GM23338 (cell line): ENCODE data around the gene VRK1. TPM values are rescaled to one million over a fixed set of nuclear protein-coding genes. Genes with fewer than 3 reads are reported as not detected.

ENCODE experiments used
- ATAC-seq: fragments of 200-7000 bp; cut with Tn5 transposase; 3 replicates; pipeline ENCODE4 v1.9.1; 2020
- DNase-seq: peaks from one replicate; pipeline ENCODE4 v3.0.0-alpha.2; 2015; ENCODE audit warnings: low spot score
- H2AFZ ChIP-seq: fragments of 200-600 bp; sonication (generic); 2 replicates; pipeline ENCODE4 v1.8.0; 2016; ENCODE audit warnings: antibody characterized with exemption, mild to moderate bottlenecking, moderate library complexity
- H3F3A ChIP-seq: fragments of 200-600 bp; sonication (generic); replicated peaks from 2 replicates; pipeline ENCODE4 v1.8.0; 2017; ENCODE audit warnings: antibody characterized with exemption, mixed run types, low read depth
- H3K27ac ChIP-seq: fragments of 200-600 bp; sonication (generic); 2 replicates; pipeline ENCODE4 v1.6.1; 2016; ENCODE audit warnings: low read depth
- H3K27me3 ChIP-seq: fragments of 200-600 bp; sonication (generic); 2 replicates; pipeline ENCODE4 v1.8.0; 2016; ENCODE audit warnings: mild to moderate bottlenecking, mixed run types, moderate library complexity; ENCODE audit not compliant: insufficient read depth
- H3K36me3 ChIP-seq: fragments of 200-600 bp; sonication (generic); 2 replicates; pipeline ENCODE4 v1.8.0; 2016; ENCODE audit warnings: mild to moderate bottlenecking; ENCODE audit not compliant: insufficient read depth
- H3K4me1 ChIP-seq: fragments of 200-600 bp; sonication (generic); 2 replicates; pipeline ENCODE4 v1.8.0; 2016; ENCODE audit warnings: mild to moderate bottlenecking, moderate library complexity; ENCODE audit not compliant: insufficient read depth
- H3K4me2 ChIP-seq: fragments of 200-600 bp; sonication (generic); 2 replicates; pipeline ENCODE4 v1.7.1; 2017; ENCODE audit warnings: mixed run types
- H3K4me3 ChIP-seq: fragments of 200-600 bp; sonication (generic); 2 replicates; pipeline ENCODE4 v1.6.1; 2016; ENCODE audit warnings: mixed run types
- H3K79me2 ChIP-seq: fragments of 200-600 bp; sonication (generic); replicated peaks from 2 replicates; pipeline ENCODE4 v1.8.0; 2017; ENCODE audit warnings: mild to moderate bottlenecking; ENCODE audit not compliant: insufficient read depth
- H3K9me2 ChIP-seq: fragments of 200-600 bp; sonication (generic); 2 replicates; pipeline ENCODE4 v1.8.0; 2017; ENCODE audit not compliant: insufficient read depth
- H4K20me1 ChIP-seq: fragments of 200-600 bp; sonication (generic); replicated peaks from 2 replicates; pipeline ENCODE4 v1.8.0; 2017; ENCODE audit warnings: mild to moderate bottlenecking; ENCODE audit not compliant: insufficient read depth
- H3K27ac Mint-ChIP-seq: 2 replicates; pipeline ENCODE4 v1.8.0; 2020; ENCODE audit warnings: inconsistent platforms, mild to moderate bottlenecking, moderate library complexity, mixed read lengths
- H3K27me3 Mint-ChIP-seq: 3 replicates; pipeline ENCODE4 v1.8.0; 2022; ENCODE audit warnings: low read depth, mild to moderate bottlenecking, moderate library complexity, mixed read lengths, inconsistent platforms; ENCODE audit not compliant: insufficient read depth, poor library complexity
- H3K36me3 Mint-ChIP-seq: 3 replicates; pipeline ENCODE4 v1.8.0; 2021; ENCODE audit warnings: low read depth, mild to moderate bottlenecking, inconsistent platforms, moderate library complexity, mixed read lengths
- H3K4me1 Mint-ChIP-seq: 3 replicates; pipeline ENCODE4 v1.8.0; 2020; ENCODE audit warnings: mild to moderate bottlenecking, inconsistent platforms, mixed read lengths
- H3K4me3 Mint-ChIP-seq: 3 replicates; pipeline ENCODE4 v1.8.0; 2021; ENCODE audit warnings: moderate library complexity, mild to moderate bottlenecking, inconsistent platforms, mixed read lengths
- H3K9me3 Mint-ChIP-seq: 3 replicates; pipeline ENCODE4 v1.8.0; 2020; ENCODE audit warnings: moderate library complexity, mild to moderate bottlenecking, inconsistent platforms, mixed read lengths
- ETS1 ChIP-seq: IDR thresholded peaks from 2 replicates; pipeline ENCODE4 v1.6.1; 2016; ENCODE audit warnings: antibody characterized with exemption
- EZH2 ChIP-seq: fragments of 200-600 bp; sonication (generic); IDR thresholded peaks from one replicate; pipeline ENCODE4 v1.8.0; 2017; ENCODE audit warnings: antibody characterized with exemption, mild to moderate bottlenecking, low read depth; ENCODE audit not compliant: unreplicated experiment
- JUNB ChIP-seq: IDR thresholded peaks from one replicate; pipeline ENCODE4 v1.6.1; 2016; ENCODE audit warnings: antibody characterized with exemption; ENCODE audit not compliant: unreplicated experiment
- POLR2AphosphoS5 ChIP-seq: IDR thresholded peaks from 2 replicates; pipeline ENCODE4 v1.6.1; 2016; ENCODE audit warnings: antibody characterized with exemption, low read depth
- STAT1 ChIP-seq: IDR thresholded peaks from one replicate; pipeline ENCODE4 v1.6.1; 2016; ENCODE audit warnings: antibody characterized with exemption; ENCODE audit not compliant: unreplicated experiment
- ZNF114 ChIP-seq: fragments of 250-450 bp; sonication (Bioruptor Pico); IDR thresholded peaks from 2 replicates; pipeline ENCODE4 v1.5.0; 2020; ENCODE audit warnings: mild to moderate bottlenecking, moderate library complexity
- ZNF331 ChIP-seq: fragments of 250-450 bp; sonication (Bioruptor Pico); IDR thresholded peaks from 2 replicates; pipeline ENCODE4 v1.5.0; 2020; ENCODE audit warnings: low read depth, mild to moderate bottlenecking, moderate library complexity
- ZNF462 ChIP-seq: fragments of 250-450 bp; sonication (Bioruptor Pico); IDR thresholded peaks from 2 replicates; pipeline ENCODE4 v1.5.0; 2020; ENCODE audit warnings: mild to moderate bottlenecking, moderate library complexity
- polyA plus RNA-seq: library from polyadenylated mRNA; unstranded; fragments of >200 nt; fragmentation: Nextera tagmentation; extraction: Ambion mirVana; gene quantifications from 2 replicates; pipeline ENCODE4 v1.2.1, GENCODE V29; 2016
- total RNA-seq: library from RNA; depleted of rRNA; stranded (reverse); fragments of >200 nt; shearing (Covaris generic); gene quantifications from 2 replicates; pipeline ENCODE4 v1.2.3, GENCODE V29; 2014
- TF ChIP-seq, protein P1 (sequence below), 2 experiments: fragments of 200-600 bp in 1 of 2; sonication (generic) in 1 of 2; conservative IDR thresholded peaks; 2 replicates each; pipeline versions ENCODE4 v1.5.1 to v1.6.1; 2016 to 2017; ENCODE audit warnings: antibody characterized with exemption in 2 of 2, low read depth in 2 of 2, mild to moderate bottlenecking in 2 of 2, moderate library complexity in 1 of 2
- TF ChIP-seq, protein P2 (sequence below): IDR thresholded peaks from one replicate; pipeline ENCODE4 v1.6.1; 2018; ENCODE audit warnings: antibody characterized with exemption; ENCODE audit not compliant: unreplicated experiment

VRK1 gene
- total and polyA plus RNA-seq, 2 experiments from 2014 or later, result 83.8 to 119 TPM

DNA sequence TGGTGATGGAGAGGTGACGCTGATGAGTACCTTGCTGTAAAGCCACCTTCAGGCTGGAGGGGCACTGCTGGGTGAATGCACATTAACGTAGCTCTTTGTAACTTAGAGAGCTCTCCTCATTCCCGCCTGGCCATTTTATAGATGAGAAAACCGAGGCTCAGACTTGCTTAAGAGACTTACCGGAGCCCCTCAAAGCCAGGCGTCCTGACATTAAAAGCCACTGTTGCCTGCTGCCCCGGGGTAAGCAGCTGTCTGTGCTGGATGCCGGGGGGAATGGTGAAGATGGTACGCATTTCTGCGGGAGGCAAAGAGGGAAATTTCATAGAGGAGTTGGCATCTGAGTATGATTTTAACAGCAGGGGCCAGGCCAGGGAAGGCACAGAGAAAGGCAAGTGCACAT lies 49.6 kb upstream of the VRK1 start (continued):
- TF ChIP-seq, protein P1, sequence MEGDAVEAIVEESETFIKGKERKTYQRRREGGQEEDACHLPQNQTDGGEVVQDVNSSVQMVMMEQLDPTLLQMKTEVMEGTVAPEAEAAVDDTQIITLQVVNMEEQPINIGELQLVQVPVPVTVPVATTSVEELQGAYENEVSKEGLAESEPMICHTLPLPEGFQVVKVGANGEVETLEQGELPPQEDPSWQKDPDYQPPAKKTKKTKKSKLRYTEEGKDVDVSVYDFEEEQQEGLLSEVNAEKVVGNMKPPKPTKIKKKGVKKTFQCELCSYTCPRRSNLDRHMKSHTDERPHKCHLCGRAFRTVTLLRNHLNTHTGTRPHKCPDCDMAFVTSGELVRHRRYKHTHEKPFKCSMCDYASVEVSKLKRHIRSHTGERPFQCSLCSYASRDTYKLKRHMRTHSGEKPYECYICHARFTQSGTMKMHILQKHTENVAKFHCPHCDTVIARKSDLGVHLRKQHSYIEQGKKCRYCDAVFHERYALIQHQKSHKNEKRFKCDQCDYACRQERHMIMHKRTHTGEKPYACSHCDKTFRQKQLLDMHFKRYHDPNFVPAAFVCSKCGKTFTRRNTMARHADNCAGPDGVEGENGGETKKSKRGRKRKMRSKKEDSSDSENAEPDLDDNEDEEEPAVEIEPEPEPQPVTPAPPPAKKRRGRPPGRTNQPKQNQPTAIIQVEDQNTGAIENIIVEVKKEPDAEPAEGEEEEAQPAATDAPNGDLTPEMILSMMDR (conservative IDR thresholded peaks at IDR 0.05; ENCODE audit: low read depth in 2 of 2), result no peak
- TF ChIP-seq STAT1 (no peak), ZNF114 (CRISPR knock-in tag) (no peak), POLR2AphosphoS5 (no peak)
- TF ChIP-seq, protein P2, sequence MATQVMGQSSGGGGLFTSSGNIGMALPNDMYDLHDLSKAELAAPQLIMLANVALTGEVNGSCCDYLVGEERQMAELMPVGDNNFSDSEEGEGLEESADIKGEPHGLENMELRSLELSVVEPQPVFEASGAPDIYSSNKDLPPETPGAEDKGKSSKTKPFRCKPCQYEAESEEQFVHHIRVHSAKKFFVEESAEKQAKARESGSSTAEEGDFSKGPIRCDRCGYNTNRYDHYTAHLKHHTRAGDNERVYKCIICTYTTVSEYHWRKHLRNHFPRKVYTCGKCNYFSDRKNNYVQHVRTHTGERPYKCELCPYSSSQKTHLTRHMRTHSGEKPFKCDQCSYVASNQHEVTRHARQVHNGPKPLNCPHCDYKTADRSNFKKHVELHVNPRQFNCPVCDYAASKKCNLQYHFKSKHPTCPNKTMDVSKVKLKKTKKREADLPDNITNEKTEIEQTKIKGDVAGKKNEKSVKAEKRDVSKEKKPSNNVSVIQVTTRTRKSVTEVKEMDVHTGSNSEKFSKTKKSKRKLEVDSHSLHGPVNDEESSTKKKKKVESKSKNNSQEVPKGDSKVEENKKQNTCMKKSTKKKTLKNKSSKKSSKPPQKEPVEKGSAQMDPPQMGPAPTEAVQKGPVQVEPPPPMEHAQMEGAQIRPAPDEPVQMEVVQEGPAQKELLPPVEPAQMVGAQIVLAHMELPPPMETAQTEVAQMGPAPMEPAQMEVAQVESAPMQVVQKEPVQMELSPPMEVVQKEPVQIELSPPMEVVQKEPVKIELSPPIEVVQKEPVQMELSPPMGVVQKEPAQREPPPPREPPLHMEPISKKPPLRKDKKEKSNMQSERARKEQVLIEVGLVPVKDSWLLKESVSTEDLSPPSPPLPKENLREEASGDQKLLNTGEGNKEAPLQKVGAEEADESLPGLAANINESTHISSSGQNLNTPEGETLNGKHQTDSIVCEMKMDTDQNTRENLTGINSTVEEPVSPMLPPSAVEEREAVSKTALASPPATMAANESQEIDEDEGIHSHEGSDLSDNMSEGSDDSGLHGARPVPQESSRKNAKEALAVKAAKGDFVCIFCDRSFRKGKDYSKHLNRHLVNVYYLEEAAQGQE, result no peak

- Mint-ChIP-seq H3K9me3 (no peaks in the 10 kb centered on the region), H3K27me3 (peaks cover 4% of the 10 kb centered on the region)
- no peak for ATAC-seq
- TF ChIP-seq ETS1 (no peak), EZH2 (no peak), JUNB (no peak), ZNF331 (no peak), ZNF462 (no peak), POLR2AphosphoS5 (no peak), ZNF114 (CRISPR knock-in tag) (no peak), STAT1 (no peak)
- TF ChIP-seq, protein P1 (conservative IDR thresholded peaks at IDR 0.05; ENCODE audit: low read depth in 2 of 2), result no peak
Measured at GRCh38 chr14:96748362-96748761, 48.8 kb upstream of the VRK1 start.

More at GRCh38 chr14:96748362-96748761, 48.8 kb upstream of the VRK1 start:
- no peaks in the 10 kb centered on the region for H3F3A ChIP-seq
- Mint-ChIP-seq H3K4me1 (no peaks in the 10 kb centered on the region), H3K36me3 (no peaks in the 10 kb centered on the region), H3K4me3 (no peak overlapping the region), H3K27ac (no peak overlapping the region)
- H4K20me1 ChIP-seq, result no peaks in the 10 kb centered on the region
- no peak overlapping the region for H2AFZ ChIP-seq
- H3K79me2 ChIP-seq, result no peaks in the 10 kb centered on the region
- H3K27ac ChIP-seq, result no peak overlapping the region
- no peak overlapping the region for H3K4me2 ChIP-seq
- H3K36me3 ChIP-seq, result no peaks in the 10 kb centered on the region
- H3K4me1 ChIP-seq, result no peaks in the 10 kb centered on the region
- no peak for DNase-seq
- H3K4me3 ChIP-seq, result no peak overlapping the region
- no peaks in the 10 kb centered on the region for H3K9me2 ChIP-seq
- H3K27me3 ChIP-seq, result no peaks in the 10 kb centered on the region
